ENCODE measurements around the gene HSD17B1. TPM values are rescaled to one million over a fixed set of nuclear protein-coding genes. Genes with fewer than 3 reads are reported as not detected.

The HSD17B1 gene
- total and polyA plus RNA-seq, 2 of the 13 experiments (the other 11 are each of a cell fraction or from before 2014, with no cell fraction given): 0.54 to 0.93 TPM

DNA sequence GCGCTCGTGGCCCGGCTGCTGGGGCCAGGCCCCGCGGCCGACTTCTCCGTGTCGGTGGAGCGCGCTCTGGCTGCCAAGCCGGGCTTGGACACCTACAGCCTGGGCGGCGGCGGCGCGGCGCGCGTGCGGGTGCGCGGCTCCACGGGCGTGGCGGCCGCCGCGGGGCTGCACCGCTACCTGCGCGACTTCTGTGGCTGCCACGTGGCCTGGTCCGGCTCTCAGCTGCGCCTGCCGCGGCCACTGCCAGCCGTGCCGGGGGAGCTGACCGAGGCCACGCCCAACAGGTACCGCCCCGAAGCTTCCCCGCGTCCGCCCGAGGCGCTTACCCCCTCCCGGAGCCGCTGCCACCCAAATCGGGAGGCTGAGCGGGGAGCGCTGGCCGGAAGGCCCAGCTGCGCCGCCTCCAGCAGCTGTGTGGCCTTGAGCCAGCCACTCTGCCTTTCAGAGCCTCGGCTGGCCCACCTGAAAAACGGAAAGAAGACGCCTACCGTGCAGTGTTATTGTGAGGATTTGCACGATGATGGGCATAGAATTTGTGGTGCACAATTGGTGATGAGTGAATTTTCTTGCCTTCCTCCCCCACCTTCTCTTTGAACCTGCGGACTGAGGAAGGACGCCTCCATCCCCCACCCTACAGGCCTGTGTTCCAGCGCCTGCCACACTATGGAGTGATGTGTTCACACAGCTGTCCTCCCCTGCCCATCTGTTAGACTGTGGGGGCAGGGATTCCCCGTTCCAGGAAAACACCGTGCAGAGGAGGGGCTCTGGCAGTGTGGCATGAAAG, 16.2 kb upstream of the HSD17B1 start (continued):
- TF ChIP-seq, protein P1, sequence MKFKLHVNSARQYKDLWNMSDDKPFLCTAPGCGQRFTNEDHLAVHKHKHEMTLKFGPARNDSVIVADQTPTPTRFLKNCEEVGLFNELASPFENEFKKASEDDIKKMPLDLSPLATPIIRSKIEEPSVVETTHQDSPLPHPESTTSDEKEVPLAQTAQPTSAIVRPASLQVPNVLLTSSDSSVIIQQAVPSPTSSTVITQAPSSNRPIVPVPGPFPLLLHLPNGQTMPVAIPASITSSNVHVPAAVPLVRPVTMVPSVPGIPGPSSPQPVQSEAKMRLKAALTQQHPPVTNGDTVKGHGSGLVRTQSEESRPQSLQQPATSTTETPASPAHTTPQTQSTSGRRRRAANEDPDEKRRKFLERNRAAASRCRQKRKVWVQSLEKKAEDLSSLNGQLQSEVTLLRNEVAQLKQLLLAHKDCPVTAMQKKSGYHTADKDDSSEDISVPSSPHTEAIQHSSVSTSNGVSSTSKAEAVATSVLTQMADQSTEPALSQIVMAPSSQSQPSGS (CRISPR knock-in tag; IDR thresholded peaks at IDR 0.05): peak; percentile 89
- peak; percentile 96 for TF ChIP-seq CBX5 (CRISPR knock-in tag; IDR thresholded peaks at IDR 0.05; ENCODE audit: borderline replicate concordance)
- TF ChIP-seq ZNF883 (CRISPR knock-in tag; IDR thresholded peaks at IDR 0.05; ENCODE audit: not compliant biosample characterization): peak; percentile 30
- TF ChIP-seq, protein P2, sequence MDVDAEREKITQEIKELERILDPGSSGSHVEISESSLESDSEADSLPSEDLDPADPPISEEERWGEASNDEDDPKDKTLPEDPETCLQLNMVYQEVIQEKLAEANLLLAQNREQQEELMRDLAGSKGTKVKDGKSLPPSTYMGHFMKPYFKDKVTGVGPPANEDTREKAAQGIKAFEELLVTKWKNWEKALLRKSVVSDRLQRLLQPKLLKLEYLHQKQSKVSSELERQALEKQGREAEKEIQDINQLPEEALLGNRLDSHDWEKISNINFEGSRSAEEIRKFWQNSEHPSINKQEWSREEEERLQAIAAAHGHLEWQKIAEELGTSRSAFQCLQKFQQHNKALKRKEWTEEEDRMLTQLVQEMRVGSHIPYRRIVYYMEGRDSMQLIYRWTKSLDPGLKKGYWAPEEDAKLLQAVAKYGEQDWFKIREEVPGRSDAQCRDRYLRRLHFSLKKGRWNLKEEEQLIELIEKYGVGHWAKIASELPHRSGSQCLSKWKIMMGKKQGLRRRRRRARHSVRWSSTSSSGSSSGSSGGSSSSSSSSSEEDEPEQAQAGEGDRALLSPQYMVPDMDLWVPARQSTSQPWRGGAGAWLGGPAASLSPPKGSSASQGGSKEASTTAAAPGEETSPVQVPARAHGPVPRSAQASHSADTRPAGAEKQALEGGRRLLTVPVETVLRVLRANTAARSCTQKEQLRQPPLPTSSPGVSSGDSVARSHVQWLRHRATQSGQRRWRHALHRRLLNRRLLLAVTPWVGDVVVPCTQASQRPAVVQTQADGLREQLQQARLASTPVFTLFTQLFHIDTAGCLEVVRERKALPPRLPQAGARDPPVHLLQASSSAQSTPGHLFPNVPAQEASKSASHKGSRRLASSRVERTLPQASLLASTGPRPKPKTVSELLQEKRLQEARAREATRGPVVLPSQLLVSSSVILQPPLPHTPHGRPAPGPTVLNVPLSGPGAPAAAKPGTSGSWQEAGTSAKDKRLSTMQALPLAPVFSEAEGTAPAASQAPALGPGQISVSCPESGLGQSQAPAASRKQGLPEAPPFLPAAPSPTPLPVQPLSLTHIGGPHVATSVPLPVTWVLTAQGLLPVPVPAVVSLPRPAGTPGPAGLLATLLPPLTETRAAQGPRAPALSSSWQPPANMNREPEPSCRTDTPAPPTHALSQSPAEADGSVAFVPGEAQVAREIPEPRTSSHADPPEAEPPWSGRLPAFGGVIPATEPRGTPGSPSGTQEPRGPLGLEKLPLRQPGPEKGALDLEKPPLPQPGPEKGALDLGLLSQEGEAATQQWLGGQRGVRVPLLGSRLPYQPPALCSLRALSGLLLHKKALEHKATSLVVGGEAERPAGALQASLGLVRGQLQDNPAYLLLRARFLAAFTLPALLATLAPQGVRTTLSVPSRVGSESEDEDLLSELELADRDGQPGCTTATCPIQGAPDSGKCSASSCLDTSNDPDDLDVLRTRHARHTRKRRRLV (CRISPR knock-in tag; IDR thresholded peaks at IDR 0.05): no peak
- peak; percentile 64; the same call in 1 of the 2 replicates for TF ChIP-seq SMAD3 (CRISPR knock-in tag; IDR thresholded peaks at IDR 0.05)
- TF ChIP-seq, protein P3, sequence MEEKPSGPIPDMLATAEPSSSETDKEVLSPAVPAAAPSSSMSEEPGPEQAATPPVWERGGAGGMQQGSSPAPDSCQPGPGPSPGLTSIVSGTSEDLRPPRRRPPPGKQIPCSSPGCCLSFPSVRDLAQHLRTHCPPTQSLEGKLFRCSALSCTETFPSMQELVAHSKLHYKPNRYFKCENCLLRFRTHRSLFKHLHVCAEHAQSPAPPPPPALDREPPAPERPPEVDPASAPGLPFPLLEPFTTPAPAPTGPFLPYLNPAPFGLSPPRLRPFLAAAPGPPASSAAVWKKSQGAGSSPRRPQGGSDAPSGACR (CRISPR knock-in tag; IDR thresholded peaks at IDR 0.05): peak; percentile 86; the same call in 1 of the 2 replicates
- 0 out of 2 replicates have a peak, but pooled peaks have one; percentile 28 for TF ChIP-seq ZNF879 (CRISPR knock-in tag; IDR thresholded peaks at IDR 0.05)
- TF ChIP-seq ZNF558 (CRISPR knock-in tag; IDR thresholded peaks at IDR 0.05; ENCODE audit: borderline replicate concordance): peak; percentile 31; the same call in 1 of the 2 replicates
- TF ChIP-seq ZNF646 (CRISPR knock-in tag; IDR thresholded peaks at IDR 0.05): peak; percentile 47; the same call in 1 of the 2 replicates
- TF ChIP-seq, protein P4, sequence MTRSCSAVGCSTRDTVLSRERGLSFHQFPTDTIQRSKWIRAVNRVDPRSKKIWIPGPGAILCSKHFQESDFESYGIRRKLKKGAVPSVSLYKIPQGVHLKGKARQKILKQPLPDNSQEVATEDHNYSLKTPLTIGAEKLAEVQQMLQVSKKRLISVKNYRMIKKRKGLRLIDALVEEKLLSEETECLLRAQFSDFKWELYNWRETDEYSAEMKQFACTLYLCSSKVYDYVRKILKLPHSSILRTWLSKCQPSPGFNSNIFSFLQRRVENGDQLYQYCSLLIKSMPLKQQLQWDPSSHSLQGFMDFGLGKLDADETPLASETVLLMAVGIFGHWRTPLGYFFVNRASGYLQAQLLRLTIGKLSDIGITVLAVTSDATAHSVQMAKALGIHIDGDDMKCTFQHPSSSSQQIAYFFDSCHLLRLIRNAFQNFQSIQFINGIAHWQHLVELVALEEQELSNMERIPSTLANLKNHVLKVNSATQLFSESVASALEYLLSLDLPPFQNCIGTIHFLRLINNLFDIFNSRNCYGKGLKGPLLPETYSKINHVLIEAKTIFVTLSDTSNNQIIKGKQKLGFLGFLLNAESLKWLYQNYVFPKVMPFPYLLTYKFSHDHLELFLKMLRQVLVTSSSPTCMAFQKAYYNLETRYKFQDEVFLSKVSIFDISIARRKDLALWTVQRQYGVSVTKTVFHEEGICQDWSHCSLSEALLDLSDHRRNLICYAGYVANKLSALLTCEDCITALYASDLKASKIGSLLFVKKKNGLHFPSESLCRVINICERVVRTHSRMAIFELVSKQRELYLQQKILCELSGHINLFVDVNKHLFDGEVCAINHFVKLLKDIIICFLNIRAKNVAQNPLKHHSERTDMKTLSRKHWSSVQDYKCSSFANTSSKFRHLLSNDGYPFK (CRISPR knock-in tag; IDR thresholded peaks at IDR 0.05; ENCODE audit: borderline replicate concordance): peak; percentile 84; the same call in 1 of the 2 replicates
